PFSK-1 (cell line): ENCODE results near the gene POLR3E.

Source experiments
- FOXP2 ChIP-seq: optimal IDR thresholded peaks from 2 replicates; pipeline ENCODE3; 2011; ENCODE audit warnings: borderline replicate concordance, control low read depth, inconsistent platforms; ENCODE audit not compliant: insufficient read depth; ENCODE audit errors: extremely low read length, extremely low read depth
- POLR2AphosphoS5 ChIP-seq: IDR thresholded peaks from 2 replicates; pipeline ENCODE4 v1.6.1; 2012; ENCODE audit warnings: low read depth, mild to moderate bottlenecking, control low read depth, low read length, moderate library complexity
- REST ChIP-seq, 2 experiments: IDR thresholded peaks; 2 replicates each; pipeline versions ENCODE4 v1.6.1 to v1.8.0; 2011 to 2012; ENCODE audit warnings: low read depth in 2 of 2, low read length in 2 of 2, control low read depth in 1 of 2, inconsistent platforms in 1 of 2, mild to moderate bottlenecking in 1 of 2, moderate library complexity in 1 of 2; ENCODE audit not compliant: insufficient read depth in 1 of 2
- SIN3A ChIP-seq: IDR thresholded peaks from 2 replicates; pipeline ENCODE4 v1.6.1; 2012; ENCODE audit warnings: mild to moderate bottlenecking, low read length, moderate library complexity, borderline replicate concordance; ENCODE audit not compliant: insufficient read depth
- TAF1 ChIP-seq: IDR thresholded peaks from 2 replicates; pipeline ENCODE4 v1.6.1; 2012; ENCODE audit warnings: low read length, control low read depth, borderline replicate concordance; ENCODE audit not compliant: insufficient read depth

POLR3E gene

DNA sequence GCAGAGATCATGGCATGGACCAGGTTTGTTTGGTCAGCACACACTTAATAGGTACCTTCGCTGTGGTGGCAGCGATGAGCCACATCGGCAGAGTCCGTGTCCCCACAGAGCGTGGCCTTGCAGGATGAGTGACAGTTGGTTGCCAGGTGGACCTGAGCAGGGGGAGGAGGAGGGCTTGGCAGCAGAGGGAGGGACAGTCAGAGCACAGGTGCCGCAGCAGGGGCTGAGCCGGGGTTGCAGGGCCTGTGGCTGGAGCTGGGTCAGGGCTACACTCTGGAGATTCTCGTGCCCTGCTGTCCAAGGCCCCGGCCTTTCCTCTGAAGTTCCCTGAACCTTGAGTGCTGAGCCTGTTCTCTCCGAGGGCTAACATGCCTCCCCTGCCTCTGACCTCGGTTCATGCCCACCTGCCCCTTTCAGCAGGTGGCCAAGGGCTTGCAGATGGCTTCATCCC is 24.8 kb downstream of the POLR3E start:
- no peak for TF ChIP-seq REST (IDR thresholded peaks at IDR 0.05; ENCODE audit: insufficient read depth in 1 of 2, low read depth in 2 of 2, low read length in 2 of 2)
- no peak for TF ChIP-seq FOXP2
- no peak for TF ChIP-seq TAF1
- TF ChIP-seq SIN3A, result no peak
- no peak for TF ChIP-seq POLR2AphosphoS5

- TF ChIP-seq FOXP2 (no peak), REST (IDR thresholded peaks at IDR 0.05; ENCODE audit: insufficient read depth in 1 of 2, low read depth in 2 of 2, low read length in 2 of 2) (no peak), POLR2AphosphoS5 (no peak), TAF1 (no peak), SIN3A (no peak)
Observed at GRCh38 chr16:22322741-22323140, 25.5 kb downstream of the POLR3E start.

DNA sequence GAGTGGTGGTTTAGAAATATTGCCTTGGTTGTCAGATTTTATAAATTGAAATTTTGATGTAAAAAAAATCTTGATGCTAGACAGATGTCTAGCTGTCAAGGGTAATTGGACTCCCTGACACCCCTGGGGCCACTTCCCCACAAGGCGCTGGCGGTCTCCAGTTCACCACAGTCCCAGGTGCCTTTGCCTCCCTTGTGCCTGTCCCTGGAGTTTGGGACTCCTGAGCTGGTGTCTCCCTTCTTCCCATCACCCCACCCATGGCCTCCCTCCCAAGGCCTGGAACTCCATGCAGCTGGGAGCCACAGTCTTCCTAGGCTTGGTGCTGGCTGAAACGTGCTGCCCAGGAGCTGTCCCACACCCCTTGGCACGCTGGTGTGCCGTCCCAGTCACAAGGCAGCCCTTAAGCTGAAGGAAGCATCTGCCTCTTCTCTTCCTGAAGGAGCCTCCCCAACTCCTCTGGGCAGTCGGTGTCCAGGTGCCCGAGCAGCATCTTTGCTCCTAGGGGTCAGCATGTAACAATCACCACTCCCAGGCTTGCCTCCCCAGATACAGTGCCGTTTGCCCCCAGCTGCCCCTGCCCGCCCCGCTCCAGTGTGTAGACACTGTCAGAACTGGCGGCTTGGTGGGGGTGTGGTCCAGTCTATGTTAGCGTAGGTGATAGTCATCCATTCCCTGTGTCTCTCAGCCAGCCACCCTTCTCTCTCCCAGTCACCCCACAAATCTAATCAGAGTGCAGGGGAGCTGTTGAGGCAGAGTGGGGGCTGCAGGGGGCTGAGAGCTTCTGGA is 26.2 kb downstream of the POLR3E start:
- TF ChIP-seq POLR2AphosphoS5 (no peak), REST (IDR thresholded peaks at IDR 0.05; ENCODE audit: insufficient read depth in 1 of 2, low read depth in 2 of 2, low read length in 2 of 2) (no peak), TAF1 (no peak), SIN3A (no peak), FOXP2 (no peak)

GRCh38 chr16:22323959-22324786 is 27.0 kb downstream of the POLR3E start:
- TF ChIP-seq SIN3A (no peak), POLR2AphosphoS5 (no peak), TAF1 (no peak), REST (IDR thresholded peaks at IDR 0.05; ENCODE audit: insufficient read depth in 1 of 2, low read depth in 2 of 2, low read length in 2 of 2) (no peak), FOXP2 (no peak)
